HEK293 (cell line): ENCODE results near the gene AGPAT1.
A peak's percentile ranks its signal among the peaks of the same experiment; 100 is the strongest.

Source experiments
- CTCF ChIA-PET: fragments of 350-600 bp; formaldehyde crosslinking; extraction: SDS; loops from one replicate; lab custom pipeline; 2021; ENCODE audit warnings: antibody characterized with exemption; lab: Yijun Ruan, JAX
- POLR2A ChIA-PET: fragments of 300-600 bp; formaldehyde crosslinking; extraction: SDS; loops from one replicate; lab custom pipeline; 2020; ENCODE audit warnings: antibody characterized with exemption, inconsistent platforms; lab: Yijun Ruan, JAX
- H3K27ac ChIP-seq: fragments of 200-500 bp; sonication (Bioruptor generic); 2 replicates; pipeline ENCODE4 v1.5.1; 2014; ENCODE audit warnings: low read depth, low read length, control low read depth, inconsistent platforms; ENCODE audit errors: extremely low read depth
- H3K36me3 ChIP-seq, 2 experiments: fragments of 200-500 bp in 1 of 2; sonication (Bioruptor generic) in 1 of 2; 1 replicate in 1 of 2; 2 replicates in 1 of 2; pipeline ENCODE4 v1.5.1; 2014 to 2017; ENCODE audit warnings: inconsistent platforms in 2 of 2, low read length in 2 of 2; ENCODE audit not compliant: control insufficient read depth in 2 of 2, insufficient read depth in 1 of 2
- H3K4me1 ChIP-seq: fragments of 200-500 bp; sonication (Bioruptor generic); 2 replicates; pipeline ENCODE4 v1.5.1; 2014; ENCODE audit warnings: mild to moderate bottlenecking, low read length, inconsistent platforms; ENCODE audit not compliant: control insufficient read depth, insufficient read depth
- H3K4me3 ChIP-seq: 2 replicates; pipeline ENCODE4 v1.5.1; 2011; ENCODE audit warnings: low read depth, mild to moderate bottlenecking, control low read depth, low read length, moderate library complexity
- H3K9me3 ChIP-seq: fragments of 200-500 bp; sonication (Bioruptor generic); 2 replicates; pipeline ENCODE4 v1.5.1; 2014; ENCODE audit warnings: low read depth, low read length, inconsistent platforms; ENCODE audit not compliant: control insufficient read depth, insufficient read depth
- GLIS1 ChIP-seq: fragments of 450-650 bp; formaldehyde crosslinking; IDR thresholded peaks from 2 replicates; pipeline ENCODE4 v1.5.1; 2016; ENCODE audit warnings: missing biosample characterization, missing genetic modification characterization
- IKZF3 ChIP-seq: fragments of 450-650 bp; IDR thresholded peaks from 2 replicates; pipeline ENCODE4 v1.5.0; 2018; ENCODE audit warnings: missing biosample characterization, mild to moderate bottlenecking, missing genetic modification characterization, moderate library complexity
- PRDM1 ChIP-seq: fragments of 450-650 bp; formaldehyde crosslinking; IDR thresholded peaks from 2 replicates; pipeline ENCODE4; 2016; ENCODE audit warnings: missing biosample characterization, missing genetic modification characterization
- ZEB2 ChIP-seq: fragments of 450-650 bp; formaldehyde crosslinking; IDR thresholded peaks from 2 replicates; pipeline ENCODE4 v1.5.1; 2016; ENCODE audit warnings: missing biosample characterization, missing genetic modification characterization
- ZFHX2 ChIP-seq: fragments of 450-650 bp; formaldehyde crosslinking; conservative IDR thresholded peaks from 2 replicates; pipeline ENCODE4 v1.5.1; 2016; ENCODE audit warnings: missing biosample characterization, missing genetic modification characterization
- ZNF121 ChIP-seq: fragments of 450-650 bp; formaldehyde crosslinking; IDR thresholded peaks from 2 replicates; pipeline ENCODE4 v1.5.1; 2016; ENCODE audit warnings: missing biosample characterization, missing genetic modification characterization
- ZNF175 ChIP-seq: fragments of 450-650 bp; formaldehyde crosslinking; IDR thresholded peaks from 2 replicates; pipeline ENCODE4 v1.5.1; 2016; ENCODE audit warnings: missing biosample characterization, missing genetic modification characterization
- ZNF529 ChIP-seq: fragments of 450-650 bp; formaldehyde crosslinking; IDR thresholded peaks from 2 replicates; pipeline ENCODE4 v1.5.1; 2017; ENCODE audit warnings: missing genetic modification characterization, missing biosample characterization; ENCODE audit not compliant: insufficient replicate concordance
- ZNF558 ChIP-seq: fragments of 450-650 bp; formaldehyde crosslinking; IDR thresholded peaks from 2 replicates; pipeline ENCODE4 v1.5.1; 2016; ENCODE audit warnings: missing biosample characterization, missing genetic modification characterization
- ZNF596 ChIP-seq: fragments of 450-650 bp; IDR thresholded peaks from 2 replicates; pipeline ENCODE4 v1.5.0; 2018; ENCODE audit warnings: missing biosample characterization, mild to moderate bottlenecking, missing genetic modification characterization, moderate library complexity
- ZNF76 ChIP-seq: fragments of 450-650 bp; formaldehyde crosslinking; IDR thresholded peaks from 2 replicates; pipeline ENCODE4; 2016; ENCODE audit warnings: low read depth, missing biosample characterization, missing genetic modification characterization, borderline replicate concordance
- TF ChIP-seq, protein P1 (sequence below): IDR thresholded peaks from 2 replicates; pipeline ENCODE4 v1.6.1; 2011; ENCODE audit warnings: mild to moderate bottlenecking, low read depth, low read length, borderline replicate concordance

The AGPAT1 gene

DNA sequence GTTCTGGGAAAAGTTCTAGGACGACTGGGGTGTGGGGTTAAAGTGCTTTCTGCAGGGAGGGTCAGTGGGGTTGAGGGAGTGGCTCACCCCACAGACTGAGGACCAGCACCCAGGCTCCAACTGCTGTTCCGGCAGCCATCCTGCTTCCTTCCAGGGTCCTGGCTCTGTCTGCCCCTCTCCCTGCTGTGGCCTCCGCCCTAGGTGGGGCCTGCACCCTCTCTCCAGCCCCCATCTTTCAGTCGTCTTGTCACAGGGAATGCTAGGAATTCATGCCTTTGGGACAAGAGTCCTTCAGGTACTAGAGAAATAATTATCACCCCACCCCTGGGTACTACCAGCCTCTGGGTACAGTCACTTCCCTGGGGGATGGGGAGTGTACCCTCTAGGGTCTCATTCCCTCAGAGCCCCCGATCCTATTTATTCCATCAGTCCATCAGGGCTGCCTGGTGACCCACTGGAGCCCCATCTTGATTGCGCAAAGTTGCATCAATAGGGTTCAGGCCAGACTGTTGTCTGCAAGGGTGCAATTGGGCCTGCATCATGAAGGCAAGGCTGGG is 8.3 kb upstream of the AGPAT1 start, which contains the start of gene AGER:
AGER (minus strand) TSS at position 170 of the 557 bp plus-strand sequence; CDS start at position 139, 31 bp downstream.
- H3K36me3 ChIP-seq, result peaks cover 0 to 73% of the 10 kb centered on the region in 2 experiments; a peak in 2 of 3 replicates
- ChIA-PET CTCF (interaction anchor here (2.1 kb wide), 1 partner anchor 11 kb away, joined by 9 read pairs; no protein-coding TSS in a partner anchor), POLR2A (no interaction called here)
- H3K27ac ChIP-seq, result no peak within 1 kb of the TSS
- H3K9me3 ChIP-seq, result no peaks in the 10 kb centered on the region
- no peak within 1 kb of the TSS for H3K4me3 ChIP-seq
- H3K4me1 ChIP-seq, result peaks cover 4% of the 10 kb centered on the region
- TF ChIP-seq ZEB2 (tag by site-specific recombination) (no peak), ZNF596 (tag by site-specific recombination) (no peak), ZNF558 (tag by site-specific recombination) (no peak), GLIS1 (tag by site-specific recombination) (no peak), ZNF529 (tag by site-specific recombination) (no peak), ZNF121 (tag by site-specific recombination) (no peak)
- TF ChIP-seq, protein P1, sequence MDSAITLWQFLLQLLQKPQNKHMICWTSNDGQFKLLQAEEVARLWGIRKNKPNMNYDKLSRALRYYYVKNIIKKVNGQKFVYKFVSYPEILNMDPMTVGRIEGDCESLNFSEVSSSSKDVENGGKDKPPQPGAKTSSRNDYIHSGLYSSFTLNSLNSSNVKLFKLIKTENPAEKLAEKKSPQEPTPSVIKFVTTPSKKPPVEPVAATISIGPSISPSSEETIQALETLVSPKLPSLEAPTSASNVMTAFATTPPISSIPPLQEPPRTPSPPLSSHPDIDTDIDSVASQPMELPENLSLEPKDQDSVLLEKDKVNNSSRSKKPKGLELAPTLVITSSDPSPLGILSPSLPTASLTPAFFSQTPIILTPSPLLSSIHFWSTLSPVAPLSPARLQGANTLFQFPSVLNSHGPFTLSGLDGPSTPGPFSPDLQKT, result no peak

DNA sequence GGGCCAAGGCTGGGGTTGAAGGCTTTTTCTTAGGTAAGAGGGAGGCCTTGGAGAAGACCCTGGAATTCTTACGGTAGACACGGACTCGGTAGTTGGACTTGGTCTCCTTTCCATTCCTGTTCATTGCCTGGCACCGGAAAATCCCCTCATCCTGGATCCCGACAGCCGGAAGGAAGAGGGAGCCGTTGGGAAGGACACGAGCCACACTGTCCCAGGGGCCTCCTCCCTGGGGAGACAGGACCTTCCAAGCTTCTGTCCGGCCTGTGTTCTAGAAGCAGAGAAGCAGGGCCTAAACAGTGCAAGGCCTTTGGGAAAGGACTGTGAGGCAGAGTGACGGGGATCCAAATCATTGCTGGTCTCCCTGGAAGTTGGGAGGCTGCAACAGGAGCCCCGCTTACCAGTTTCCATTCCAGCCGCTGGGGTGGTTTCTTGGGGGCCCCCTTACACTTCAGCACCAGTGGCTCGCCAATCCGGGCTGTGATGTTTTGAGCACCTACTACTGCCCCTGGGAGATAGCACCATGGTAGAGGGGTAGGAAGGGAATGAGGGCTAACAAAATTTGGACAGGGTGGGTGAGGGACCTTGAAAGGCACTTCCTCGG is 7.7 kb upstream of the AGPAT1 start:
- no peak overlapping the region for H3K27ac ChIP-seq
- POLR2A ChIA-PET, result interaction anchor here (3.0 kb wide), 1 partner anchor 11 kb away, joined by 19 read pairs; no protein-coding TSS in a partner anchor

DNA sequence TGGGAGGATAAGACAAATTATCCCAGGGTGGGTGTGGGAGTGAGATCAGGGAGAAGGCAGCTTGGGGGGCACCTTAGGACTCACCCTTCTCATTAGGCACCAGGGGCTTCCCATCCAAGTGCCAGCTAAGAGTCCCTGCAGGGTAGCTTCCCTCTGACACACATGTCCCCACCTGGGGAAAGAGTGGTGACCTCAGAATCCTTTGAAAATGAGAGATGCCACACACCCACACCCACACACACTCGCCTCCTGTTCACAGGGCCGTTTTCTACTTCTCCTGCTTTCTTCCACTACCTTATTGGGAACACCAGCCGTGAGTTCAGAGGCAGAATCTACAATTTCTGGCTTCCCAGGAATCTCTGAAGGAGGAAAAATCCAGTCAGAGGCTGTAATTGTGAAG is 7.1 kb upstream of the AGPAT1 start:
- peaks cover 7% of the 10 kb centered on the region for H3K4me1 ChIP-seq
- no peaks in the 10 kb centered on the region for H3K9me3 ChIP-seq
- H3K4me3 ChIP-seq, result no peak overlapping the region
- CTCF ChIA-PET, result interaction anchor here (2.1 kb wide), 1 partner anchor 12 kb away, joined by 9 read pairs; no protein-coding TSS in a partner anchor
- POLR2A ChIA-PET, result interaction anchor here (0.6 to 3.0 kb wide), 4 partner anchors 12 to 264 kb away, joined by 3 to 19 read pairs (median 6); partner anchors contain the start of gene FKBPL
- peaks cover 0 to 68% of the 10 kb centered on the region in 2 experiments; a peak in 2 of 3 replicates for H3K36me3 ChIP-seq
- H3K27ac ChIP-seq, result no peak overlapping the region
- no peak for TF ChIP-seq ZNF76 (tag by site-specific recombination)
- TF ChIP-seq ZFHX2, result peak; percentile 62

More for the DNA sequence above, 7.7 kb upstream of the AGPAT1 start:
- Histone ChIP-seq H3K4me1 (peaks cover 7% of the 10 kb centered on the region), H3K9me3 (no peaks in the 10 kb centered on the region), H3K36me3 (peaks cover 0 to 73% of the 10 kb centered on the region in 2 experiments; a peak in 2 of 3 replicates), H3K4me3 (no peak overlapping the region)
- CTCF ChIA-PET, result interaction anchor here (2.1 kb wide), 1 partner anchor 12 kb away, joined by 9 read pairs; no protein-coding TSS in a partner anchor
- TF ChIP-seq IKZF3 (tag by site-specific recombination) (0 out of 2 replicates have a peak, but pooled peaks have one; percentile 16), ZNF175 (tag by site-specific recombination) (no peak)

DNA sequence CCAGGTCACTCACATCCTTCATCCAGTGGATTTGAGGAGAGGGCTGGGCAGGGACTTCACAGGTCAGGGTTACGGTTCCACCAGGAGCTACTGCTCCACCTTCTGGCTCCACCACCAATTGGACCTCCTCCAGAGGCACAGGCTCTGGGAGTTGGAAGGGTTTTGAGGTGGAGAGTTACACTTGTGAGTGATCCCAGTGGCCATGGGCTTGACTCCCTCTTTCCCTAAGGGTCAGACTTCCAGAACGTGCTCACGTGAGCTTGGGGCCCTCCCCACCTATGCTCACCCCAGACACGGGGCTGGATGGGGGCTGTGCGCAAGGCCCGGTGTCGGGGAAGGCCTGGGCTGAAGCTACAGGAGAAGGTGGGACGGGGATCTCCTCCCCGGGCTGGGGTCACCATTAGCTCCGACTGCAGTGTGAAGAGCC is 6.7 kb upstream of the AGPAT1 start:
- Histone ChIP-seq H3K4me3 (no peak overlapping the region), H3K36me3 (peaks cover 0 to 63% of the 10 kb centered on the region in 2 experiments; a peak in 2 of 3 replicates), H3K9me3 (no peaks in the 10 kb centered on the region), H3K4me1 (peaks cover 7% of the 10 kb centered on the region), H3K27ac (no peak overlapping the region)
- TF ChIP-seq PRDM1 (tag by site-specific recombination), result no peak
- CTCF ChIA-PET, result interaction anchor here (2.1 kb wide), 1 partner anchor 13 kb away, joined by 9 read pairs; no protein-coding TSS in a partner anchor
- POLR2A ChIA-PET, result interaction anchor here (0.6 to 3.0 kb wide), 4 partner anchors 12 to 264 kb away, joined by 3 to 19 read pairs (median 6); partner anchors contain the start of gene FKBPL
